Cardiac fibroblast (primary cell): ENCODE results near the gene IL17D.
A peak's percentile ranks its signal among the peaks of the same experiment; 100 is the strongest.

Source experiments
- DNase-seq, 2 donors: peaks; one replicate each; pipeline versions ENCODE4 v3.0.0 to v3.0.0-alpha.2; 2010; ENCODE audit warnings: low read depth in 2 of 2
- H3K4me3 ChIP-seq, 2 donors: replicated peaks in 1 of 2; 1 replicate in 1 of 2; 2 replicates in 1 of 2; pipeline ENCODE4 v1.5.1; 2011; ENCODE audit warnings: low read depth in 2 of 2, low read length in 2 of 2, mild to moderate bottlenecking in 2 of 2, moderate library complexity in 1 of 2
- TF ChIP-seq, protein P1 (sequence below): IDR thresholded peaks from one replicate; pipeline ENCODE4 v1.5.1; 2011; ENCODE audit warnings: low read depth, mild to moderate bottlenecking, low read length, inconsistent platforms

Gene IL17D

DNA sequence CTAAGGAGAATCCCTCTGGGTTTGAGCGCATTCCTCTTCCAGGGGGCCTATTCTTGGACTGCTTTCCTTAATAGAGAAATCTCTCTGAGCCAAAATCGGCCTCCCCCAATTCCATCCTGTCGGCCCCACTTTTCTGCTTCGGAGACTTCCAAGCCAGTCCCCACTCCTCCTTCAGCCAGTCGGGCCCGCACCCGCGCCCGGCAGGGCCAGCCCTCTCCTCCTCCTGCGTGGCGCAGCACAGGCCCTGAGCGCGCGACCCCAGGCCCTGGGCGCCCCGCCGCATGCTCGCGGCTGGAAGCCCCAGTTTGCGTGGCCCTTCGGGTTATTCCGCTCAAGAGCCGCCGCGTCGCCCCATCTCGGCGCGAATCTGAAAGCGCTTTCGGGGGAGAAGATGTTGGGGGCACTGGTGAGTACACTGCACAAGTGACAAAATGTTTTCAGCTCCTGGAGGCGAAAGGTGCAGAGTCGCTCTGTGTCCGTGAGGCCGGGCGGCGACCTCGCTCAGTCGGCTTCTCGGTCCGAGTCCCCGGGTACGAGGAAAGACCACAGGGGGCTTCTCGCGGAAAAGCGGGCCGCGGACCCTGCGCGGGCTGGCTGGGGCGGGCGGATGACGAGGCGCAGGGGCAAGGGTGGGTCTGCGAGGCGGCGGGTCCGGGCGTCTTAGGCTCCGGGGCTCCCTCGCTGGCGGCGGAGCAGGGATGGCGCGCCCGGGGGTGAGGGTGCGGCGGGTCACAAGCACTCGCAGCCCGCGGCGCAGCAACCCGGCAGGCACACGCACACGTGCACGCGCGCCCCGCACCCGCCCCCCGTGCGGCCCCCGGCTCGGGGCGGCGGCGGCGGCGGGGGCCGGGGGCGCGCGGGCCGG is at the start of gene IL17D:
Gene IL17D (plus strand): TSS at position 785 of the 865 bp plus-strand sequence. CDS start 303 bp downstream, outside the sequence.
- peak in 1 of 2 donors; percentile 20 for DNase-seq
- peak within 1 kb of the TSS; percentile 59 to 71 for H3K4me3 ChIP-seq
- TF ChIP-seq, protein P1, sequence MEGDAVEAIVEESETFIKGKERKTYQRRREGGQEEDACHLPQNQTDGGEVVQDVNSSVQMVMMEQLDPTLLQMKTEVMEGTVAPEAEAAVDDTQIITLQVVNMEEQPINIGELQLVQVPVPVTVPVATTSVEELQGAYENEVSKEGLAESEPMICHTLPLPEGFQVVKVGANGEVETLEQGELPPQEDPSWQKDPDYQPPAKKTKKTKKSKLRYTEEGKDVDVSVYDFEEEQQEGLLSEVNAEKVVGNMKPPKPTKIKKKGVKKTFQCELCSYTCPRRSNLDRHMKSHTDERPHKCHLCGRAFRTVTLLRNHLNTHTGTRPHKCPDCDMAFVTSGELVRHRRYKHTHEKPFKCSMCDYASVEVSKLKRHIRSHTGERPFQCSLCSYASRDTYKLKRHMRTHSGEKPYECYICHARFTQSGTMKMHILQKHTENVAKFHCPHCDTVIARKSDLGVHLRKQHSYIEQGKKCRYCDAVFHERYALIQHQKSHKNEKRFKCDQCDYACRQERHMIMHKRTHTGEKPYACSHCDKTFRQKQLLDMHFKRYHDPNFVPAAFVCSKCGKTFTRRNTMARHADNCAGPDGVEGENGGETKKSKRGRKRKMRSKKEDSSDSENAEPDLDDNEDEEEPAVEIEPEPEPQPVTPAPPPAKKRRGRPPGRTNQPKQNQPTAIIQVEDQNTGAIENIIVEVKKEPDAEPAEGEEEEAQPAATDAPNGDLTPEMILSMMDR = no peak

DNA sequence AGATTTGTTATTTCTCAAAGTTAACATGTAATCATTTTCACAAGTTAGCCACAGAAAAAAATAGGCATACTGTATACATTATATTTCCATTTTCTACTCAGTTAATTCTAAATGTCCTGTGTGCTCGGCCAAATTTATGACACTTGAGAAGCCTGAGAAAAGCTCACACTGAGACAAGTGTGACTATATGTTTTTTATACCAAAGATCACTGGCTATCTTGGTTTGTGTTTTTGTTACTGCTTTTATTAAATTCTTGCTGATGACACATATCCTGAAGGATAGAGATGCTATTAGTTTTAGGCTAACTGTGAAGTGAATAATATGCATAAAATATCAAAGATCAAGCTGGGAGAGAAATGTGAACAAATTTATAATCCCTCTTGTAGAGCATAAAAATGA is 49.3 kb upstream of the IL17D start:
- no peak overlapping the region for H3K4me3 ChIP-seq
- peak; percentile 23 to 53 for DNase-seq
- TF ChIP-seq, protein P1 = no peak

GRCh38 chr13:20658451-20659040 is 45.0 kb upstream of the IL17D start:
- peak; percentile 20 to 32 for DNase-seq
- TF ChIP-seq, protein P1 = no peak
- H3K4me3 ChIP-seq = no peak overlapping the region

- H3K4me3 ChIP-seq = no peak overlapping the region
- DNase-seq = no peak
- TF ChIP-seq, protein P1 = no peak
These were observed 39.1 kb upstream of the IL17D start for GRCh38 chr13:20664351-20664750.

- no peak overlapping the region for H3K4me3 ChIP-seq
- DNase-seq = no peak
- TF ChIP-seq, protein P1 = no peak
These were observed 36.6 kb upstream of the IL17D start for GRCh38 chr13:20666948-20667347.

- DNase-seq = no peak
- TF ChIP-seq, protein P1 = no peak
These were observed 35.6 kb upstream of the IL17D start for GRCh38 chr13:20667857-20668437.

More at GRCh38 chr13:20667857-20668437, 35.6 kb upstream of the IL17D start:
- no peak overlapping the region for H3K4me3 ChIP-seq
